Kasumi-1 (cell line): Measurements from ENCODE around the gene ADISSP.

Experiments
- DNase-seq, 2 experiments: peaks; one replicate each; lab custom pipeline; 2025; lab: John Stamatoyannopoulos, UW

The ADISSP gene

GRCh38 chr20:3716195-3716834, 51.2 kb downstream of the ADISSP start:
- DNase-seq = peak; percentile 52 to 68

- no peak for DNase-seq
Observed at GRCh38 chr20:3714092-3714491, 53.5 kb downstream of the ADISSP start.

GRCh38 chr20:3712279-3712873, 55.2 kb downstream of the ADISSP start, which contains the start of gene SIGLEC1:
TSS of gene SIGLEC1 (minus strand) at chr20:3712600. CDS start at chr20:3707128, 5,472 bp downstream.
- DNase-seq = peak; percentile 72 to 77

- peak in 1 of 2 experiments; percentile 23 for DNase-seq
Observed at GRCh38 chr20:3711484-3711941, 56.0 kb downstream of the ADISSP start.

- DNase-seq = peak; percentile 33 to 52
Observed at GRCh38 chr20:3710703-3711483, 56.7 kb downstream of the ADISSP start.

GRCh38 chr20:3710011-3710466, 57.5 kb downstream of the ADISSP start:
- no peak for DNase-seq

GRCh38 chr20:3707508-3707899, 60.0 kb downstream of the ADISSP start:
- no peak for DNase-seq

- no peak for DNase-seq
Observed at GRCh38 chr20:3706774-3707507, 60.6 kb downstream of the ADISSP start.

GRCh38 chr20:3705970-3706739, 61.4 kb downstream of the ADISSP start:
- DNase-seq = no peak

- DNase-seq = no peak
Observed at GRCh38 chr20:3705491-3705969, 62.0 kb downstream of the ADISSP start.

GRCh38 chr20:3704087-3704486, 63.5 kb downstream of the ADISSP start:
- no peak for DNase-seq
